ENCODE measurements around the gene LPCAT3. TPM values are rescaled to one million over a fixed set of nuclear protein-coding genes. Genes with fewer than 3 reads are reported as not detected.
A peak's percentile ranks its signal among the peaks of the same experiment; 100 is the strongest.

The LPCAT3 gene
- total RNA-seq, 1 experiment from 2014 or later: 19.2 TPM

GRCh38 chr12:6961695-6962284 is 56.5 kb downstream of the LPCAT3 start:
- peak; percentile 92 to 94 for DNase-seq (ENCODE audit: low read depth in 1 of 2, low spot score in 2 of 2)
- peak overlapping the region; percentile 92 for H3K27ac ChIP-seq
- no peaks in the 10 kb centered on the region for H3K9me3 ChIP-seq (replicated peaks)
- H3K4me1 ChIP-seq (replicated peaks): peaks cover 25% of the 10 kb centered on the region
- peaks cover 32% of the 10 kb centered on the region for H3K36me3 ChIP-seq
- H3K27me3 ChIP-seq (replicated peaks): no peaks in the 10 kb centered on the region
- peak overlapping the region; percentile 27 for H3K4me3 ChIP-seq

GRCh38 chr12:6961278-6961694 is 57.0 kb downstream of the LPCAT3 start:
- H3K27ac ChIP-seq: peak overlapping the region; percentile 92
- peak overlapping the region; percentile 27 for H3K4me3 ChIP-seq
- peak; percentile 72 to 74 for DNase-seq (ENCODE audit: low read depth in 1 of 2, low spot score in 2 of 2)
- H3K36me3 ChIP-seq: peaks cover 27% of the 10 kb centered on the region
- H3K27me3 ChIP-seq (replicated peaks): no peaks in the 10 kb centered on the region
- H3K4me1 ChIP-seq (replicated peaks): peaks cover 25% of the 10 kb centered on the region
- no peaks in the 10 kb centered on the region for H3K9me3 ChIP-seq (replicated peaks)

- Histone ChIP-seq H3K4me3 (no peak overlapping the region; the same call in 1 of the 2 replicates), H3K27ac (peak overlapping the region; percentile 92), H3K36me3 (peaks cover 21% of the 10 kb centered on the region), H3K4me1 (replicated peaks) (peaks cover 25% of the 10 kb centered on the region), H3K27me3 (replicated peaks) (no peaks in the 10 kb centered on the region), H3K9me3 (replicated peaks) (no peaks in the 10 kb centered on the region)
- DNase-seq (ENCODE audit: low read depth in 1 of 2, low spot score in 2 of 2): peak; percentile 25 to 46
Observed at GRCh38 chr12:6960593-6961277, 57.5 kb downstream of the LPCAT3 start.

GRCh38 chr12:6959805-6960592 is 58.3 kb downstream of the LPCAT3 start:
- Histone ChIP-seq H3K27me3 (replicated peaks) (no peaks in the 10 kb centered on the region), H3K9me3 (replicated peaks) (no peaks in the 10 kb centered on the region), H3K36me3 (peaks cover 14% of the 10 kb centered on the region), H3K4me1 (replicated peaks) (peaks cover 25% of the 10 kb centered on the region), H3K4me3 (no peak overlapping the region), H3K27ac (no peak overlapping the region)
- DNase-seq (ENCODE audit: low read depth in 1 of 2, low spot score in 2 of 2): no peak

- Histone ChIP-seq H3K4me3 (no peak overlapping the region), H3K36me3 (peaks cover 6% of the 10 kb centered on the region), H3K4me1 (replicated peaks) (peaks cover 25% of the 10 kb centered on the region), H3K9me3 (replicated peaks) (no peaks in the 10 kb centered on the region), H3K27ac (no peak overlapping the region), H3K27me3 (replicated peaks) (no peaks in the 10 kb centered on the region)
- DNase-seq (ENCODE audit: low read depth in 1 of 2, low spot score in 2 of 2): no peak
Observed at GRCh38 chr12:6959058-6959804, 59.0 kb downstream of the LPCAT3 start.

GRCh38 chr12:6958609-6959057 is 59.6 kb downstream of the LPCAT3 start:
- H3K27ac ChIP-seq: no peak overlapping the region
- no peaks in the 10 kb centered on the region for H3K27me3 ChIP-seq (replicated peaks)
- H3K4me3 ChIP-seq: no peak overlapping the region
- H3K36me3 ChIP-seq: no peaks in the 10 kb centered on the region
- H3K4me1 ChIP-seq (replicated peaks): peaks cover 25% of the 10 kb centered on the region
- no peaks in the 10 kb centered on the region for H3K9me3 ChIP-seq (replicated peaks)
- no peak for DNase-seq (ENCODE audit: low read depth in 1 of 2, low spot score in 2 of 2)

GRCh38 chr12:6957741-6958608 is 60.3 kb downstream of the LPCAT3 start:
- Histone ChIP-seq H3K36me3 (no peaks in the 10 kb centered on the region), H3K27me3 (replicated peaks) (no peaks in the 10 kb centered on the region), H3K27ac (no peak overlapping the region), H3K4me1 (replicated peaks) (peaks cover 25% of the 10 kb centered on the region), H3K9me3 (replicated peaks) (no peaks in the 10 kb centered on the region), H3K4me3 (no peak overlapping the region)
- DNase-seq (ENCODE audit: low read depth in 1 of 2, low spot score in 2 of 2): no peak

GRCh38 chr12:6957151-6957701 is 61.0 kb downstream of the LPCAT3 start:
- Histone ChIP-seq H3K27me3 (replicated peaks) (no peaks in the 10 kb centered on the region), H3K9me3 (replicated peaks) (no peaks in the 10 kb centered on the region), H3K27ac (no peak overlapping the region), H3K4me1 (replicated peaks) (peaks cover 23% of the 10 kb centered on the region), H3K4me3 (no peak overlapping the region), H3K36me3 (no peaks in the 10 kb centered on the region)
- no peak for DNase-seq (ENCODE audit: low read depth in 1 of 2, low spot score in 2 of 2)

GRCh38 chr12:6956021-6956727 is 62.1 kb downstream of the LPCAT3 start:
- DNase-seq (ENCODE audit: low read depth in 1 of 2, low spot score in 2 of 2): no peak
- H3K36me3 ChIP-seq: no peaks in the 10 kb centered on the region
- no peaks in the 10 kb centered on the region for H3K9me3 ChIP-seq (replicated peaks)
- H3K4me3 ChIP-seq: no peak overlapping the region
- peaks cover 13% of the 10 kb centered on the region for H3K4me1 ChIP-seq (replicated peaks)
- no peak overlapping the region for H3K27ac ChIP-seq
- no peaks in the 10 kb centered on the region for H3K27me3 ChIP-seq (replicated peaks)

GRCh38 chr12:6955108-6956020 is 62.9 kb downstream of the LPCAT3 start:
- H3K36me3 ChIP-seq: no peaks in the 10 kb centered on the region
- H3K27me3 ChIP-seq (replicated peaks): no peaks in the 10 kb centered on the region
- H3K4me1 ChIP-seq (replicated peaks): peaks cover 5% of the 10 kb centered on the region; the same call in 1 of the 2 replicates
- H3K27ac ChIP-seq: no peak overlapping the region
- no peaks in the 10 kb centered on the region for H3K9me3 ChIP-seq (replicated peaks)
- no peak for DNase-seq (ENCODE audit: low read depth in 1 of 2, low spot score in 2 of 2)
- H3K4me3 ChIP-seq: no peak overlapping the region

- Histone ChIP-seq H3K27ac (no peak overlapping the region), H3K4me1 (replicated peaks) (0 out of 2 replicates have a peak, but pooled peaks cover 4% of the 10 kb centered on the region), H3K27me3 (replicated peaks) (no peaks in the 10 kb centered on the region), H3K9me3 (replicated peaks) (no peaks in the 10 kb centered on the region), H3K36me3 (no peaks in the 10 kb centered on the region), H3K4me3 (no peak overlapping the region)
- DNase-seq (ENCODE audit: low read depth in 1 of 2, low spot score in 2 of 2): no peak
Observed at GRCh38 chr12:6954316-6955107, 63.8 kb downstream of the LPCAT3 start.

Data from SJSA1 (cell line).